ENCODE results near the gene LHB.
"Not testable (repeated sequence)": the region's sequence is repeated elsewhere in the genome, so short reads cannot be mapped to it uniquely, and the experiment has no call there.

The LHB gene

GRCh38 chr19:49061445-49061844 lies 44.6 kb upstream of the LHB start:
- Histone ChIP-seq H3K4me2 (ENCODE audit: low read length) (no peak overlapping the region), H3K27me3 (ENCODE audit: control insufficient read depth, insufficient read depth, low read length) (no peaks in the 10 kb centered on the region), H3K4me3 (ENCODE audit: low read depth, low read length) (no peak overlapping the region), H3K36me3 (ENCODE audit: control insufficient read depth, insufficient read depth, low read length) (no peaks in the 10 kb centered on the region), H2AFZ (no peak overlapping the region), H3K27ac (no peak overlapping the region), H3K9me3 (ENCODE audit: control insufficient read depth, low read length) (no peaks in the 10 kb centered on the region), H3K79me2 (no peaks in the 10 kb centered on the region), H3K4me1 (peaks cover 4% of the 10 kb centered on the region), H3K9ac (no peak overlapping the region)
- TF ChIP-seq CTCF (IDR thresholded peaks at IDR 0.05), result no peak

DNA sequence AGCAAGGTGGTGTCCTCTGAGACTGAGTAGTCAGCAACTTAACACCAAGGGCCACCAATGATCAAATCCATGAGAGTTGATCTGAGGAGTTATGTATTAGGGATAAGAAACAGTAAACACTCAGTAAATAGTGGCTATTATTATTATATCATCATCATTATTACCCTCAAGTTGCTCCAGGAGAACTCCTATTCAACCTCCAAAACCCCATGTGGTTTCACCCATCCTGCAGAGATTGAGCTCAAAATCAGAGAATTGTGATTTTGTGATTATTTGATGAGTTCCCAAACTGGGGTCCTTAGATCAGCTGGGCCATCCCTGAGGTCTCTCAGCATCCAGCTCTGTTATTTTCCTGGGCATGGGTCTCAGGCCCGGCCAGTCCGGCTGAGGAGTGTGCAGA lies 44.1 kb upstream of the LHB start:
- Histone ChIP-seq H3K4me2 (ENCODE audit: low read length) (no peak overlapping the region), H3K9ac (no peak overlapping the region), H3K4me1 (peaks cover 4% of the 10 kb centered on the region), H3K27ac (no peak overlapping the region), H3K9me3 (ENCODE audit: control insufficient read depth, low read length) (no peaks in the 10 kb centered on the region), H3K36me3 (ENCODE audit: control insufficient read depth, insufficient read depth, low read length) (no peaks in the 10 kb centered on the region), H3K79me2 (no peaks in the 10 kb centered on the region), H3K27me3 (ENCODE audit: control insufficient read depth, insufficient read depth, low read length) (no peaks in the 10 kb centered on the region), H2AFZ (no peak overlapping the region), H3K4me3 (ENCODE audit: low read depth, low read length) (no peak overlapping the region)
- no peak for TF ChIP-seq CTCF (IDR thresholded peaks at IDR 0.05)

DNA sequence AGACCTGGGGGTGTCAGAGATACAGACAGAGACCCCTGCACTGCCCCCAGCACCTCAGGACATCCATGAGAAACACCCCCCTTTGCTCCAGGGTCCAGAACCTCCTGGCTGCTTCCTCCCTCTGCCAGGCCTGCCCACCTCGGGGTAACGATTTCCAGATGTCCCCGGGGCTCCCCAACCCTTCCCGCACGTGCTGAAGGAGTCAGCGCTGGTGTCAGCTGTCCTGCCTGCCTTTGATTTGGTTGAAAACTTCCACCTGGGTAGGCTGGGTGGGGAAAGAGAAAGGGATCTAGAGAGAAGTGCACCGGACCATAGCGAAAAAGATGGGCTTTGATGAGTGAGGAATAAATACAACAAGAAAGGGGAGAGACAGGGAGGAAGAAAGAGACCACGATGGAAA lies 42.2 kb upstream of the LHB start:
- H2AFZ ChIP-seq, result no peak overlapping the region
- H3K9ac ChIP-seq, result no peak overlapping the region
- H3K27ac ChIP-seq, result no peak overlapping the region
- no peaks in the 10 kb centered on the region for H3K79me2 ChIP-seq
- no peak for TF ChIP-seq CTCF (IDR thresholded peaks at IDR 0.05)
- no peaks in the 10 kb centered on the region for H3K36me3 ChIP-seq (ENCODE audit: control insufficient read depth, insufficient read depth, low read length)
- no peak overlapping the region for H3K4me2 ChIP-seq (ENCODE audit: low read length)
- no peak overlapping the region for H3K4me3 ChIP-seq (ENCODE audit: low read depth, low read length)
- peaks cover 4% of the 10 kb centered on the region for H3K4me1 ChIP-seq
- no peaks in the 10 kb centered on the region for H3K27me3 ChIP-seq (ENCODE audit: control insufficient read depth, insufficient read depth, low read length)
- H3K9me3 ChIP-seq (ENCODE audit: control insufficient read depth, low read length), result no peaks in the 10 kb centered on the region

- no peaks in the 10 kb centered on the region for H3K27me3 ChIP-seq (ENCODE audit: control insufficient read depth, insufficient read depth, low read length)
- TF ChIP-seq CTCF (IDR thresholded peaks at IDR 0.05), result no peak
- no peak overlapping the region for H3K4me3 ChIP-seq (ENCODE audit: low read depth, low read length)
- no peak overlapping the region for H2AFZ ChIP-seq
- no peaks in the 10 kb centered on the region for H3K36me3 ChIP-seq (ENCODE audit: control insufficient read depth, insufficient read depth, low read length)
- H3K4me1 ChIP-seq, result peaks cover 4% of the 10 kb centered on the region
- H3K4me2 ChIP-seq (ENCODE audit: low read length), result no peak overlapping the region
- H3K9ac ChIP-seq, result no peak overlapping the region
- no peak overlapping the region for H3K27ac ChIP-seq
- H3K9me3 ChIP-seq (ENCODE audit: control insufficient read depth, low read length), result no peaks in the 10 kb centered on the region
- no peaks in the 10 kb centered on the region for H3K79me2 ChIP-seq
Measured at GRCh38 chr19:49058562-49058961, 41.7 kb upstream of the LHB start.

DNA sequence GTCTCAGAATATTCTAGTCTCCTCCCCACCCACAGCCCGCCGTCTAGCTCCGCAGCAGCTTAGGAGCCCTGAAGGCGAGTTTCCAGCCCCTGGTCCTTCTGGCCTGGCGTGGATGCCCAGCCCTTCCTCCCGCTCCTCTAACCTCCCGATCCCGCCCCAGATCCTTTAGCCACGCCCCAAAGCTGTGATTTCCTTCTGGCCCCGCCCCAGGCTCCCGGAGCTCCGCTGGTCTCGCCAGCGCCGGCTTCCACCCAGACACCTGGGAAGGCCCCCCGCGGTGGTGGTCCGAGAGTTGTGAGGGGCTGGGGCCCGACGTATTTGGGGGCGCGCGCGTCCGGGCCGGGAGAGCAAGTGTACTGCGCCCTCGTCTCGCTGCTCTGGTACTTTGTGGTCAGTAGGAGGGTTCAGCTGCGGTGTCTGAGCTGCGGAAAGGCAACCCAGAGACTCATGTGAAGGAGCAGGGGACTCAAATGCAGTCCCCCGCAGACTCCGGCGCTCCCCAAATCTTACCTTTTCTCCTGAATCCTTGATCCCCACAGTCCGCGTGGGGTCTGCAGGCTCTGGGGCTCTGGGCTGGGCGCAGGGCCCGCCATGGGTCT lies 40.8 kb upstream of the LHB start, which contains the start of gene CGB7:
Gene CGB7 (minus strand): TSS at position 114 of the 599 bp plus-strand sequence. CDS start 2,374 bp downstream, outside the sequence.
- Histone ChIP-seq H2AFZ (peak within 1 kb of the TSS; percentile 91), H3K27me3 (ENCODE audit: control insufficient read depth, insufficient read depth, low read length) (no peaks in the 10 kb centered on the region), H3K4me1 (peaks cover 4% of the 10 kb centered on the region), H3K27ac (no peak within 1 kb of the TSS), H3K79me2 (no peaks in the 10 kb centered on the region), H3K9ac (no peak within 1 kb of the TSS), H3K36me3 (ENCODE audit: control insufficient read depth, insufficient read depth, low read length) (no peaks in the 10 kb centered on the region), H3K4me2 (ENCODE audit: low read length) (peak within 1 kb of the TSS; percentile 99), H3K4me3 (ENCODE audit: low read depth, low read length) (peak within 1 kb of the TSS; percentile 70), H3K9me3 (ENCODE audit: control insufficient read depth, low read length) (no peaks in the 10 kb centered on the region)
- no peak for TF ChIP-seq CTCF (IDR thresholded peaks at IDR 0.05)

DNA sequence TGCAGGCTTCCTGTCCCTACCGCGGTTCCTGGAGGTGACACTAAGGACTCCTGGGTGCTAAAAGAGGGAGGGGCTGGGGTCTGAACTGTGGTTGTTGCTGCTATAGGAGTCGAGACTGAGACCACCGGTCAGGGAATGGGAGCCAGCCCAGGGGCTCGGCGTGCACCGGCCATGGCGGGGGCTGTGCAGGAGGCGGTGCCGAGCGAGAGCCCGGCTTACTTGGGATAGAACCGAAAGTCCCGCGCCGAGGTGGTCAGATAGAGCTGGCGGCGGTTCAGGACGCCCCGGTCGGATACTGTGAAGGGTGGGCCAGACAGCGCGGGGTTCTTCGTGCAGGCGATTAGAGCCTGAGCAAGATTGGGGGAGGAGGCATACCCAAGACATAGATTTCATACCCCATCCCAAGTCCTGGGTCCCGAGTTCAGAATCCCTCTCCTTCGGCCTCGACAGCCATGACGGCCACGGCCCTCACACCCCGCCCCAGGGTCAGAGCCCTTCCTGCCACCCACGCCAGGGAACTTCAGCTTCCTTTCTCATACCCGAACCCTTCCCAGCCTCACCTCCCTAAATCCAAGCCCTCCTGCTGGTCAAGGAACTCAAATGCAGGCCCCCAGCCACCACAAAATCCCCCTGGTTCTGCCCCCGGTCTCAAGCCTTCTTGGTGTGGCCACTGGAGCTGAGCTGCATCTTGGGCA lies 40.2 kb upstream of the LHB start:
- Histone ChIP-seq H3K4me2 (ENCODE audit: low read length) (peak overlapping the region; percentile 99), H3K4me3 (ENCODE audit: low read depth, low read length) (peak overlapping the region; percentile 70), H2AFZ (peak overlapping the region; percentile 91)
- H3K27me3 ChIP-seq (ENCODE audit: control insufficient read depth, insufficient read depth, low read length); H3K27ac ChIP-seq; H3K36me3 ChIP-seq (ENCODE audit: control insufficient read depth, insufficient read depth, low read length); H3K9me3 ChIP-seq (ENCODE audit: control insufficient read depth, low read length); H3K79me2 ChIP-seq; H3K9ac ChIP-seq; H3K4me1 ChIP-seq: not testable (repeated sequence)
